ENCODE results near the gene MYBL2. TPM values are rescaled to one million over a fixed set of nuclear protein-coding genes. Genes with fewer than 3 reads are reported as not detected.

MYBL2 gene
- total RNA-seq, 1 experiment from 2014 or later: 138 TPM

- no peak overlapping the region for H3K4me3 ChIP-seq (ENCODE audit: low read depth in 2 of 2, low read length in 2 of 2)
- in situ Hi-C loops (cut with HindIII; ENCODE audit: low pct_unique_long_range_greater_than_20kb, low sequenced_read_pairs): no loop called here
- no peaks in the 10 kb centered on the region; the same call in 1 of the 2 replicates for H3K27me3 ChIP-seq (ENCODE audit: control insufficient read depth, insufficient read depth, low read length)
- ChIA-PET POLR2A (no interaction called here), CTCF (no interaction called here)
- no peaks in the 10 kb centered on the region for H3K4me1 ChIP-seq (ENCODE audit: control insufficient read depth, insufficient read depth, low read length)
- no peak for ATAC-seq
- no peaks in the 10 kb centered on the region for H3K36me3 ChIP-seq (ENCODE audit: control insufficient read depth, insufficient read depth, low read length)
- no peak for DNase-seq (ENCODE audit: low read depth, low spot score)
- no peaks in the 10 kb centered on the region for H3K9me3 ChIP-seq (ENCODE audit: control insufficient read depth, insufficient read depth, low read depth, low read length)
- H3K27ac ChIP-seq (ENCODE audit: low read length): no peak overlapping the region
- intact Hi-C loops (cut with micrococcal nuclease; ENCODE audit: unreplicated experiment): no loop called here
- BruUV-seq (replicated peaks): no TSS peak
- TF ChIP-seq, protein P1, sequence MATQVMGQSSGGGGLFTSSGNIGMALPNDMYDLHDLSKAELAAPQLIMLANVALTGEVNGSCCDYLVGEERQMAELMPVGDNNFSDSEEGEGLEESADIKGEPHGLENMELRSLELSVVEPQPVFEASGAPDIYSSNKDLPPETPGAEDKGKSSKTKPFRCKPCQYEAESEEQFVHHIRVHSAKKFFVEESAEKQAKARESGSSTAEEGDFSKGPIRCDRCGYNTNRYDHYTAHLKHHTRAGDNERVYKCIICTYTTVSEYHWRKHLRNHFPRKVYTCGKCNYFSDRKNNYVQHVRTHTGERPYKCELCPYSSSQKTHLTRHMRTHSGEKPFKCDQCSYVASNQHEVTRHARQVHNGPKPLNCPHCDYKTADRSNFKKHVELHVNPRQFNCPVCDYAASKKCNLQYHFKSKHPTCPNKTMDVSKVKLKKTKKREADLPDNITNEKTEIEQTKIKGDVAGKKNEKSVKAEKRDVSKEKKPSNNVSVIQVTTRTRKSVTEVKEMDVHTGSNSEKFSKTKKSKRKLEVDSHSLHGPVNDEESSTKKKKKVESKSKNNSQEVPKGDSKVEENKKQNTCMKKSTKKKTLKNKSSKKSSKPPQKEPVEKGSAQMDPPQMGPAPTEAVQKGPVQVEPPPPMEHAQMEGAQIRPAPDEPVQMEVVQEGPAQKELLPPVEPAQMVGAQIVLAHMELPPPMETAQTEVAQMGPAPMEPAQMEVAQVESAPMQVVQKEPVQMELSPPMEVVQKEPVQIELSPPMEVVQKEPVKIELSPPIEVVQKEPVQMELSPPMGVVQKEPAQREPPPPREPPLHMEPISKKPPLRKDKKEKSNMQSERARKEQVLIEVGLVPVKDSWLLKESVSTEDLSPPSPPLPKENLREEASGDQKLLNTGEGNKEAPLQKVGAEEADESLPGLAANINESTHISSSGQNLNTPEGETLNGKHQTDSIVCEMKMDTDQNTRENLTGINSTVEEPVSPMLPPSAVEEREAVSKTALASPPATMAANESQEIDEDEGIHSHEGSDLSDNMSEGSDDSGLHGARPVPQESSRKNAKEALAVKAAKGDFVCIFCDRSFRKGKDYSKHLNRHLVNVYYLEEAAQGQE (IDR thresholded peaks at IDR 0.05; ENCODE audit: insufficient read depth in 1 of 2, low read depth in 2 of 2, low read length in 1 of 2): no peak
- TF ChIP-seq POLR2AphosphoS5 (IDR thresholded peaks at IDR 0.05; ENCODE audit: low read depth, low read length): no peak
- TF ChIP-seq TCF7L2 (IDR thresholded peaks at IDR 0.05; ENCODE audit: low read depth, low read length): no peak
- TF ChIP-seq CTCF (IDR thresholded peaks at IDR 0.05): no peak
- TF ChIP-seq SIN3A (IDR thresholded peaks at IDR 0.05; ENCODE audit: borderline replicate concordance, insufficient read depth, low read depth, low read length): no peak
Observed at GRCh38 chr20:43736588-43737158, 69.8 kb downstream of the MYBL2 start.

- no TSS peak for BruUV-seq (replicated peaks)
- no peaks in the 10 kb centered on the region for H3K4me1 ChIP-seq (ENCODE audit: control insufficient read depth, insufficient read depth, low read length)
- CTCF ChIA-PET: interaction anchor here (0.5 to 0.7 kb wide), 2 partner anchors 203 to 210 kb away, joined by 3 to 10 read pairs; no protein-coding TSS in a partner anchor
- no peaks in the 10 kb centered on the region for H3K9me3 ChIP-seq (ENCODE audit: control insufficient read depth, insufficient read depth, low read depth, low read length)
- H3K4me3 ChIP-seq (ENCODE audit: low read depth in 2 of 2, low read length in 2 of 2): no peak overlapping the region
- no peaks in the 10 kb centered on the region for H3K27me3 ChIP-seq (ENCODE audit: control insufficient read depth, insufficient read depth, low read length)
- no peak for DNase-seq (ENCODE audit: low read depth, low spot score)
- intact Hi-C loops (cut with micrococcal nuclease; ENCODE audit: unreplicated experiment) (no loop called here), in situ Hi-C loops (cut with HindIII; ENCODE audit: low pct_unique_long_range_greater_than_20kb, low sequenced_read_pairs) (no loop called here)
- no peak overlapping the region for H3K27ac ChIP-seq (ENCODE audit: low read length)
- ATAC-seq: no peak
- POLR2A ChIA-PET: no interaction called here
- TF ChIP-seq POLR2AphosphoS5 (IDR thresholded peaks at IDR 0.05; ENCODE audit: low read depth, low read length) (no peak), CTCF (IDR thresholded peaks at IDR 0.05) (no peak), TCF7L2 (IDR thresholded peaks at IDR 0.05; ENCODE audit: low read depth, low read length) (no peak)
- TF ChIP-seq, protein P1 (IDR thresholded peaks at IDR 0.05; ENCODE audit: insufficient read depth in 1 of 2, low read depth in 2 of 2, low read length in 1 of 2): no peak
- no peaks in the 10 kb centered on the region for H3K36me3 ChIP-seq (ENCODE audit: control insufficient read depth, insufficient read depth, low read length)
Observed at GRCh38 chr20:43737925-43738324, 71.0 kb downstream of the MYBL2 start.
